Activated CD4-positive, CD25-positive, alpha-beta regulatory T cell treated with anti-CD3 and anti-CD28 coated beads, Interleukin-2, amount 50 U/mL, for 16 hours (primary cell): ENCODE data around the gene CCDC40.

Experiments
- DNase-seq: peaks from one replicate; pipeline ENCODE4 v3.0.0-alpha.2; 2020; ENCODE audit warnings: low read depth, low spot score

The CCDC40 gene

DNA sequence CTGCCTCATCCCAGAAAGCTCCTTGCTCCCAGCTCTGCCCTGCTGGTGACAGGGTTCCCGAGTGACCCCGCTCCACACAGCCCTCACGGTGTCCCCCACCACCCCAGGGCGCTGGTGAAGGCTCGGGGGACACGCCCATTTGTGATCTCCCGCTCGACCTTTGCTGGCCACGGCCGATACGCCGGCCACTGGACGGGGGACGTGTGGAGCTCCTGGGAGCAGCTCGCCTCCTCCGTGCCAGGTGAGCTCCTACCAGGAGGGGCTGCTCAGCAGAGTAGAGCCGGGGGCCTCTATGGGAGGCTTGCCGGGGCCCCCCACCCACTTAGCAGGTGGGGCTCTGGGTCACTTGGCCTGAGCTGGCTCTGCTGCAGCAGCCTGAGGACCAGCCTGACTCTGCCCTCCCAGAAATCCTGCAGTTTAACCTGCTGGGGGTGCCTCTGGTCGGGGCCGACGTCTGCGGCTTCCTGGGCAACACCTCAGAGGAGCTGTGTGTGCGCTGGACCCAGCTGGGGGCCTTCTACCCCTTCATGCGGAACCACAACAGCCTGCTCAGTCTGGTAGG, 76.1 kb downstream of the CCDC40 start:
- DNase-seq: no peak

DNA sequence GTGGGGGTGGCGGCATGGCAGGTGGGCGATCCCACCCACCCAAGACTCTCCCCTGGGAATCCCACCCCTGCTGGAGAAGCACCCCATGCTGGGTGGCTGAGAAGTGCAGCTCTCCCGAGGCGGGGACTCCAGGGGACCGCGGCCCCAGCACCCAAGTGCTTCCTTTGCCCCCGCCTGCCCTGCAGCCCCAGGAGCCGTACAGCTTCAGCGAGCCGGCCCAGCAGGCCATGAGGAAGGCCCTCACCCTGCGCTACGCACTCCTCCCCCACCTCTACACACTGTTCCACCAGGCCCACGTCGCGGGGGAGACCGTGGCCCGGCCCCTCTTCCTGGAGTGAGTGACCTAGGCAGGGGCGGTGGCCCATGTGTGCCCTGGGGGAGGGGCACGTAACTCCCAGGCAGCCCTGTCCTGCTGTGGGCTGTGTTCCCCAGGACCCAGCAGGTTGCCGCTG, 76.6 kb downstream of the CCDC40 start:
- DNase-seq: no peak

DNA sequence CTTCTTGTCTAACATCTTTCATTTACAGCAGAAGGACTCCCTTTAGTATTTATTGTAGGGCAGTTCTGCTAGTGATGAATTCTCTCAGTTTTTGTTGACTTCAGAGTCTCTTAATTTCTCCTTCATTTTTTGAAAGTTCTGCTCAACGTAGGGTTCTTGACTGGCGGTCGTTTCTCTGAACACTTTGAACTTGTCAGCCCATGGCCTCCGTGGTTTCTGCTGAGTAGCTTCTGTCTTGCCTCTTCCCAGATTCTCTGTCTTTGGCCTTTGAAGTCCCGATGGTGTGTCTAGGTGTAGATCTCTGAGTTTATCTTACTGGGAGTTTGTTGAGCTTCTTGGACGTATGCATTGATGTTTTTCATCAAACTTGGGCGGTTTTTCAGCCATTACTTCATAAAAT, 78.3 kb downstream of the CCDC40 start:
- DNase-seq: no peak

GRCh38 chr17:80115159-80115558, 78.7 kb downstream of the CCDC40 start:
- no peak for DNase-seq

DNA sequence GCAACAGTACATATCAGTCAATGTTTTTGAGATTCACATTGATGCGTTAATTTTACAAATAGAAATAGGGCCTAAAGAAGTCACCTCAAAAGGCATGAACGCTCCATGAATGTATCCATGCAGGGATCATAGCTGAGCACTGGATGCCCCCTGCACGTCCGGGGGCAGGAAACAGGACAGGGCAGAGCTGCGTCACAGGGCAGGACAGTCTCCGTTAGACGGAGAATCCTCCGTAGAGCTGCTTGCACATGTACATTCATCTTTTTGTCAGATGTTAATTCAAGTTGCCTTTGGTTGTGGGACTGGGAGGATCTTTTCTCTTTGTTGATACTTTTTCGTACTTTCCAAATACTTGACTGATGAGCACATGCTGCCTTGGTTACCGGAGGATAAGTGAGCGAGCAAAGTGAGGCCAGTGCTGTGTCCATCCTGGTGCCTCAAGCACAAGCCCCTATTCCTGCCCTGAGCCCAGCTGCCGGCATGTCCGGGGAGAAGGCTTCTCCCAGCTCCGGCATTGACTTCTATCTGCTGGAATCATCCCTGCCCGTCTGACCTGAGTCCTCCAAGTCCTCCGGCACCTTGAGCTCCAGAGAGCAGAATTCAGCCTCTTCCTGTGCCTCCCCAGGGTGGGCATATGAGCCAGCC, 80.0 kb downstream of the CCDC40 start:
- no peak for DNase-seq

- no peak for DNase-seq
Observed at GRCh38 chr17:80116921-80117380, 80.5 kb downstream of the CCDC40 start.

DNA sequence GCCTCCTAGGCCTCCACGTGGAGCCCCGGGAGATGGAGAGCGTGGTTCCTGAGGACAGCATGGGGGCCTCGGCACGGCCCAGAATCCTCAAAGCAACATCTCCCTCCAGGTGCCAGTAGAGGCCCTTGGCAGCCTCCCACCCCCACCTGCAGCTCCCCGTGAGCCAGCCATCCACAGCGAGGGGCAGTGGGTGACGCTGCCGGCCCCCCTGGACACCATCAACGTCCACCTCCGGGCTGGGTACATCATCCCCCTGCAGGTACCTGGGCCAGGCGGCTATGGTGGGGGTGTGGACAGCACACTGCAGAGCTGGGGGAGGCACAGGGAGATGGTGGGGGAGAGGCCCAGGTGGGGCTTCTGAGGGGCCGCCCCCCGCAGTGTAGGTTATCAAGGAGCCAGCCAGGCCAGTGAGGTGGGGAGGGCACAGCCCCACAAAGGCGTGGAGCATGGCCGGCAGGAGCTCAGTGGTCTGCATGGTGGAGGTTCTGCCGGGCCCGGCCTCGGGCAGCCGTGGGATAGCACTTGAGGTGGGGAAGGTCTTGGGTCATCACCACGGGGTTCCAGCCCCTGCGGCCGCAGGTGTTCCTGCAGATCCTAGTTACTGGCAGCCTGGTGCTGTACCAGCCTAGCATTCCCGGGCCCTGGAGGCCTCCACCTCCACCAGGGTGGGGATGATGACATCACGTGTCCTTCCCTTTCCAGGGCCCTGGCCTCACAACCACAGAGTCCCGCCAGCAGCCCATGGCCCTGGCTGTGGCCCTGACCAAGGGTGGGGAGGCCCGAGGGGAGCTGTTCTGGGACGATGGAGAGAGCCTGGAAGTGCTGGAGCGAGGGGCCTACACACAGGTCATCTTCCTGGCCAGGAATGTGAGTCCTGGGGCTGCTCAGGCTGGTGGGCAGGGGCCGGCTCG, 81.3 kb downstream of the CCDC40 start:
- DNase-seq: no peak

DNA sequence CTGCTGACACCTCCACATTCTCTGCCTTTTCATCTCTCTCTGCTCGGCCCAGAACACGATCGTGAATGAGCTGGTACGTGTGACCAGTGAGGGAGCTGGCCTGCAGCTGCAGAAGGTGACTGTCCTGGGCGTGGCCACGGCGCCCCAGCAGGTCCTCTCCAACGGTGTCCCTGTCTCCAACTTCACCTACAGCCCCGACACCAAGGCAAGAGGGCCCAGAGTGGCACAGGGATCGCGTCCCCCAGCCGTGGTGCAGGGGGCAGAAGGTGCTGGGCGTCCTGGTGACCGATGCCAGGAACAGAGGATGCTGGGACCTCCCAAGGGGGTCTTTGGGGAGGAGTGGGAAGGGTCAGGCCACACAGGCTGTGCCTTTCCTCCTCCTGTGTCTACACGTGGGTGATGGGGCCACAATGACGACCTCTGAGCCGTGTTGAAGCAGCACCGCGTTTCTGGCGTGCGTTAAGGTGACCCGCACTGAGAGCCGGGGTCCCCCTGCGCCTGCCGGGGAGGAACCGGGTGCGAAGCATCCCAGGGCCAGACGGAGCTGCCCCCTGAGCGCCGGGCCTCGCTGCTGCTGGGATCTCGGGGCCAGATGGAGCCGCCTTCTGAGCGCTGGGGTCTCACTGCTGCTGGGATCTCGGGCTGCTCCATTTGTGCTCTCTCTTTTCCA, 82.3 kb downstream of the CCDC40 start:
- DNase-seq: no peak

DNA sequence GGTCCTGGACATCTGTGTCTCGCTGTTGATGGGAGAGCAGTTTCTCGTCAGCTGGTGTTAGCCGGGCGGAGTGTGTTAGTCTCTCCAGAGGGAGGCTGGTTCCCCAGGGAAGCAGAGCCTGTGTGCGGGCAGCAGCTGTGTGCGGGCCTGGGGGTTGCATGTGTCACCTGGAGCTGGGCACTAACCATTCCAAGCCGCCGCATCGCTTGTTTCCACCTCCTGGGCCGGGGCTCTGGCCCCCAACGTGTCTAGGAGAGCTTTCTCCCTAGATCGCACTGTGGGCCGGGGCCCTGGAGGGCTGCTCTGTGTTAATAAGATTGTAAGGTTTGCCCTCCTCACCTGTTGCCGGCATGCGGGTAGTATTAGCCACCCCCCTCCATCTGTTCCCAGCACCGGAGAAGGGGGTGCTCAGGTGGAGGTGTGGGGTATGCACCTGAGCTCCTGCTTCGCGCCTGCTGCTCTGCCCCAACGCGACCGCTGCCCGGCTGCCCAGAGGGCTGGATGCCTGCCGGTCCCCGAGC, 82.9 kb downstream of the CCDC40 start:
- DNase-seq: no peak

- DNase-seq: no peak
Observed at GRCh38 chr17:80119839-80120238, 83.4 kb downstream of the CCDC40 start.

- no peak for DNase-seq
Observed at GRCh38 chr17:80122026-80122575, 85.7 kb downstream of the CCDC40 start.

DNA sequence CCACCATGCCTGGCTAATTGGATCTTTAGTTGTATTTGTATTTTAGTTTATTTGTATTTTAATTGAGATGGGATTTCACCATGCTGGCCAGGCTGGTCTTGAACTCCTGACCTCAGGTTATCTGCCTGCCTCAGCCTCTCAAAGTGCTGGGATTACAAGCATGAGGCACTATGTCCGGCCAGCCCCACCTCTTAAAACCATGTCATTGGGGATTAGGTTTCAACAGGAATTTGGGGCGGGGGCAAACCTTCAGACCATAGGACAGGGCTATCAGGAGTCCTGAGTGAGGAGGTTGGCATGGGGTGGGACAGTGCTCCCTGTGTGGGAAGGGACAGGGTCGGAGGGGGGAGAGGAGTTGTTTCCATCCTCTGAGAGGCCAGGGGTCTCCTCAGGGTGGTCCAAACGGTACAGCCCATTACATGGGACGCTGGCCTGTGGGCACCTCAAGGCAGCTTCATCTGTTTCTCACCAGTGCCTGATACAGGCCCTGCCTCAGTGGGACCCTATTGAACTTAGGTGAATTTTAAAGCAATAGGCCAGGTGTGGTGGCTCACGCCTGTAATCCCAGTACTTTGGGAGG, 86.6 kb downstream of the CCDC40 start:
- DNase-seq: no peak

DNA sequence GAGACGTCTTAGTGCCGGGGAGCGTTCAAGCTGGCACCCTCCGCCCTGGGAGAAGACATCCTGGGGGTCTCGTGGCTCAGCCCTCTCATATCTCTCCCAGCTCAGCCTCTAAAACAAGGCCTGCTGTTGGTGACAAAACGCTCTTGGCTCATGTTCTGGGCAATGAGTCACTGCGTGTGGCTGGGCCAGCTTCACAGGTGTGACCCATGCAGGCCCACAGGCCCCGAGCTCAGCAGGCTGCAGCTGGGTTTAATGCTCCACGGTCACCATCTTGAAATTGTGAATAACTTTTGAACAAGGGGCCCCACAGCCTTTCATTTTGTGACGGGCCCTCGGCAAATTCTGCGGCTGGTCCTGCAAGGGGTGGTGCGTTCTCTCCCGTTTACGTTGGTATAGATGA, 87.3 kb downstream of the CCDC40 start:
- no peak for DNase-seq

DNA sequence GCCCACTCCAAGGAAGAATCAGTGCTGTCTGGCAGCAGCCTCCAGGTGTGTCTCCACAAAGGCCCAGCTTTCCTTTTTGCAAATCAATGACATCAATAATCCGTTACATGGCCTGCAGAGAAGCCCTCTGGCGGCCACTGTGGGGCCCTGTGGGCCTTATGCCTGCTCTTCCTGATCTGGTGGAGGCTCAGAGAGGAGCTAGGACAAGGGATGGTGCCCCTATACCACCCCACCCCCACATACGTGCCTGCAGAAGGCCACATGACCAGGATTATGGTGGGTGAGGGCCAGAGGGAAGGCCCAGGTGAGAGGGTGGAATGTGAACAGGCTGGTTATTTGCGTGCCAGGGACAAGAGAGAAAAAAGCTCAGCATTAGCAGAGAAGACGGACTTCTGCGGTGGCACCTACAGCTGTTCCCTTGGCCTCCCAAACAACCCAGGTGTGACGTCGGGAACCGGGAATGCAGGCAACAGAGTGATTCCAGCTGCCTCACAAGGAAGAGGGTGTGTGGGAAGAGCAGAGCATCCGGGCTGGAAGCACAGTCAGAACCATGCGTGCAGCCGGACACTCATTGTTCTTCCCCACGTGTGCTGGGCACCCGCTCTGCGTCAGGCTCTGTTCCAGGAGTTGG, 88.0 kb downstream of the CCDC40 start:
- no peak for DNase-seq

DNA sequence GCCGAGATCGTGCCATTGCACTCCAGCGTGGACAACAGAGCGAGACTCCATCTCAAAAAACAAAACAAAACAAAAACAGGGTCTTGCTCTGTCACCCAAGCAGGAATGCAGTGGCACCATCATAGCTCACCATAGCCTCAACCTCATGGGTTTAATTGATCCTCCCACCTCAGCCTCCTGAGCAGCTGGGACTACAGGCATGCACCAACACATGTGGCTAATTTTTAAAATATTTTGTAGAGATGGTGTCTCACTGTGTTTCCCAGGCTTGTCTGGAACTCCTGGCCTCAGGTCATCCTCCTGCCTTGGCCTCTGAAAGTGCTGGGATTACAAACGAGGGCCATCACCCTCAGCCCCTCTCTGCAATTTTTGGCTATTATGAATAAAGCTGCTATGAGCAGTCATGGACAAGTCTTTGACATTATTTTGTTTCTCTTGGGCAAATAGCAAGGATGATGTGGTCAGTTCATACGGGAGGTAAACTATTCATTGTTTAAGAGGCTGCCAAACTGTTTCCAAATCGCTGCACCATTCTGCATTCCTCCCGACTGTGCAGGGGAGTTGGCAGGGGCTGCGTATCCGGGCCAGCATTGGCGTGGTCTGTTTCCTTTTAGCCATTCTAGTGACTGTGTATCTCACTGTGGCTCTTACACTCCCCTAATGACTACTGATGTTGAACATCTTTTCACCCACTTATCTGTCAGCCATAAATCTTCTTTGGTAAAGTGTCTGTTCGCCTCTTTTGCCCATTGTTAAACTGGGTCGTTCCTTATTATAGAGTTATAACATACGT, 89.4 kb downstream of the CCDC40 start:
- no peak for DNase-seq

DNA sequence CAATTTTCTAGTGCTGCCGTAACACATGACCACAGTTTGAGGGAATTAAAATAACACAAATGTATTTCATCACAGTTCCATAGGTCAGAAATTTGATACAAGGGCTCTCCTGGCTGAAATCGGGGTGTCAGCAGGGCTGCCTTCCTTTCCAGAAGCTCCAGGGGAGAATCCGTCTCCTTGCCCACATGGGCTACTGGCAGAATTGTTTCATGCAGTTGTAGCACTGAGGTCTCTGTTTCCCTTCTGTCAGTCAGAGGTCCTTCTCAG, 89.9 kb downstream of the CCDC40 start:
- DNase-seq: no peak

- DNase-seq: no peak
Observed at GRCh38 chr17:80129006-80129565, 92.6 kb downstream of the CCDC40 start.

GRCh38 chr17:80130992-80131391, 94.5 kb downstream of the CCDC40 start:
- no peak for DNase-seq

DNA sequence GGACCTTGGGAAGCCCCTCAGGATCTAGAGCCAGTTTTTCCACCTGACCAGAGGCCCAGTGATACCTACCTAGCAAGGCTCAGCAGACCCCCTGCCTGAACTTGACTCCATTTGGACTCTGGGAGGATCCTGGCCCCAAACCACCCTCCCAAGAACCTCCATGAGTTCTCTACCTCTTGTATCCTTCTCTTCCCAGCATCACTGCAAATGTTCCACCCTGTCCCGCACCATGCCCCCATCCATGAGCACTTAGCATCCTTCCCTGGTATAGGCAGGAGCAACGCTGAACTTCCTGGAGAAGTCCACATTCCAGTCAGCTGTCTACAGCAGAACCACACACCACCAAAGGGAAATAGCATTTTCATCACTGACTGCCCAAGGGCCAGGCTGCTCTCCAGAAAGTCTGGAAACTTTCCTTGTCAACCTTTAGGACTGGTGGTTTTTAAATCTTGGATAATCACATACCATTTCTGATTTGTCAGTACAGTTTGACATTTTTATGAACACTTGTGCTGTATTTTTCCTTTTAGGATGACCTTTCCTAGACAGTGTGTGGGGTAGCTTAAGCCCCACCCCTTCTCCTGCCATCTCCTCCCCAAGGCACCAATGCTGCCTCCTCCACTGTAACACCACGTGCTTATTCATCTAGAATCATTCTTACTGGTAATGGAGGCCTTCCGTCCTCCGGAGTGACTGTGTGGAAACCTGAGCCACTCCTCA, 96.6 kb downstream of the CCDC40 start:
- no peak for DNase-seq
